GM23338 (cell line): Measurements from ENCODE around the gene PLET1.

Experiments
- CREB1 ChIP-seq: fragments of 250-450 bp; sonication (Bioruptor Pico); IDR thresholded peaks from 2 replicates; pipeline ENCODE4 v1.5.0; 2020; ENCODE audit warnings: low read depth, mild to moderate bottlenecking, moderate library complexity
- EZH2phosphoT487 ChIP-seq: fragments of 200-600 bp; sonication (generic); IDR thresholded peaks from one replicate; pipeline ENCODE4 v1.8.1; 2018; ENCODE audit warnings: antibody characterized with exemption; ENCODE audit not compliant: unreplicated experiment
- POLR2AphosphoS5 ChIP-seq: IDR thresholded peaks from 2 replicates; pipeline ENCODE4 v1.6.1; 2016; ENCODE audit warnings: antibody characterized with exemption, low read depth
- TF ChIP-seq, protein P1 (sequence below), 2 experiments: fragments of 200-600 bp in 1 of 2; sonication (generic) in 1 of 2; conservative IDR thresholded peaks; 2 replicates each; pipeline versions ENCODE4 v1.5.1 to v1.6.1; 2016 to 2017; ENCODE audit warnings: antibody characterized with exemption in 2 of 2, low read depth in 2 of 2, mild to moderate bottlenecking in 2 of 2, moderate library complexity in 1 of 2
- TF ChIP-seq, protein P2 (sequence below): fragments of 250-450 bp; sonication (Bioruptor Pico); IDR thresholded peaks from 2 replicates; pipeline ENCODE4 v1.5.0; 2020; ENCODE audit warnings: mild to moderate bottlenecking, moderate library complexity

DNA sequence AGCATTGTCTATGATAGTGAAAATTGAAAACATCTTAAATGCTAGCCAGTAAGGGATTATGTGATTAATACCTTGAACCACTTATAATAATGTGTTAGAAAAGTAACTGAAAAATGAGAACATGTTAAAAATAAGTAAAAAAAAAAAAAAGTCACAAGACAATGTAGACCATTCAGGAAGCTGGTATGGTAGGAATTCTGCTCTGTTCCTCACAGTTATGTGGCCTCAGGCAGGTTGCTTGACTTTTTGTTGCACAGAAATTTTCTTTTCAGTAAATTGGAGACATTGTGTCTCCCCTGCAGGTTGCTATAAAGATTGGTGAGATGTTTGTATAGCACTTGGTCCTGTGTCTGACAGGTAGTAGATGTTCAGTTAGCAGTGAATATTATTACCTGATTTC lies 17.3 kb upstream of the PLET1 start:
- no peak for TF ChIP-seq CREB1
- TF ChIP-seq, protein P1, sequence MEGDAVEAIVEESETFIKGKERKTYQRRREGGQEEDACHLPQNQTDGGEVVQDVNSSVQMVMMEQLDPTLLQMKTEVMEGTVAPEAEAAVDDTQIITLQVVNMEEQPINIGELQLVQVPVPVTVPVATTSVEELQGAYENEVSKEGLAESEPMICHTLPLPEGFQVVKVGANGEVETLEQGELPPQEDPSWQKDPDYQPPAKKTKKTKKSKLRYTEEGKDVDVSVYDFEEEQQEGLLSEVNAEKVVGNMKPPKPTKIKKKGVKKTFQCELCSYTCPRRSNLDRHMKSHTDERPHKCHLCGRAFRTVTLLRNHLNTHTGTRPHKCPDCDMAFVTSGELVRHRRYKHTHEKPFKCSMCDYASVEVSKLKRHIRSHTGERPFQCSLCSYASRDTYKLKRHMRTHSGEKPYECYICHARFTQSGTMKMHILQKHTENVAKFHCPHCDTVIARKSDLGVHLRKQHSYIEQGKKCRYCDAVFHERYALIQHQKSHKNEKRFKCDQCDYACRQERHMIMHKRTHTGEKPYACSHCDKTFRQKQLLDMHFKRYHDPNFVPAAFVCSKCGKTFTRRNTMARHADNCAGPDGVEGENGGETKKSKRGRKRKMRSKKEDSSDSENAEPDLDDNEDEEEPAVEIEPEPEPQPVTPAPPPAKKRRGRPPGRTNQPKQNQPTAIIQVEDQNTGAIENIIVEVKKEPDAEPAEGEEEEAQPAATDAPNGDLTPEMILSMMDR (conservative IDR thresholded peaks at IDR 0.05; ENCODE audit: low read depth in 2 of 2), result no peak
- TF ChIP-seq EZH2phosphoT487, result no peak
- no peak for TF ChIP-seq POLR2AphosphoS5
- TF ChIP-seq, protein P2, sequence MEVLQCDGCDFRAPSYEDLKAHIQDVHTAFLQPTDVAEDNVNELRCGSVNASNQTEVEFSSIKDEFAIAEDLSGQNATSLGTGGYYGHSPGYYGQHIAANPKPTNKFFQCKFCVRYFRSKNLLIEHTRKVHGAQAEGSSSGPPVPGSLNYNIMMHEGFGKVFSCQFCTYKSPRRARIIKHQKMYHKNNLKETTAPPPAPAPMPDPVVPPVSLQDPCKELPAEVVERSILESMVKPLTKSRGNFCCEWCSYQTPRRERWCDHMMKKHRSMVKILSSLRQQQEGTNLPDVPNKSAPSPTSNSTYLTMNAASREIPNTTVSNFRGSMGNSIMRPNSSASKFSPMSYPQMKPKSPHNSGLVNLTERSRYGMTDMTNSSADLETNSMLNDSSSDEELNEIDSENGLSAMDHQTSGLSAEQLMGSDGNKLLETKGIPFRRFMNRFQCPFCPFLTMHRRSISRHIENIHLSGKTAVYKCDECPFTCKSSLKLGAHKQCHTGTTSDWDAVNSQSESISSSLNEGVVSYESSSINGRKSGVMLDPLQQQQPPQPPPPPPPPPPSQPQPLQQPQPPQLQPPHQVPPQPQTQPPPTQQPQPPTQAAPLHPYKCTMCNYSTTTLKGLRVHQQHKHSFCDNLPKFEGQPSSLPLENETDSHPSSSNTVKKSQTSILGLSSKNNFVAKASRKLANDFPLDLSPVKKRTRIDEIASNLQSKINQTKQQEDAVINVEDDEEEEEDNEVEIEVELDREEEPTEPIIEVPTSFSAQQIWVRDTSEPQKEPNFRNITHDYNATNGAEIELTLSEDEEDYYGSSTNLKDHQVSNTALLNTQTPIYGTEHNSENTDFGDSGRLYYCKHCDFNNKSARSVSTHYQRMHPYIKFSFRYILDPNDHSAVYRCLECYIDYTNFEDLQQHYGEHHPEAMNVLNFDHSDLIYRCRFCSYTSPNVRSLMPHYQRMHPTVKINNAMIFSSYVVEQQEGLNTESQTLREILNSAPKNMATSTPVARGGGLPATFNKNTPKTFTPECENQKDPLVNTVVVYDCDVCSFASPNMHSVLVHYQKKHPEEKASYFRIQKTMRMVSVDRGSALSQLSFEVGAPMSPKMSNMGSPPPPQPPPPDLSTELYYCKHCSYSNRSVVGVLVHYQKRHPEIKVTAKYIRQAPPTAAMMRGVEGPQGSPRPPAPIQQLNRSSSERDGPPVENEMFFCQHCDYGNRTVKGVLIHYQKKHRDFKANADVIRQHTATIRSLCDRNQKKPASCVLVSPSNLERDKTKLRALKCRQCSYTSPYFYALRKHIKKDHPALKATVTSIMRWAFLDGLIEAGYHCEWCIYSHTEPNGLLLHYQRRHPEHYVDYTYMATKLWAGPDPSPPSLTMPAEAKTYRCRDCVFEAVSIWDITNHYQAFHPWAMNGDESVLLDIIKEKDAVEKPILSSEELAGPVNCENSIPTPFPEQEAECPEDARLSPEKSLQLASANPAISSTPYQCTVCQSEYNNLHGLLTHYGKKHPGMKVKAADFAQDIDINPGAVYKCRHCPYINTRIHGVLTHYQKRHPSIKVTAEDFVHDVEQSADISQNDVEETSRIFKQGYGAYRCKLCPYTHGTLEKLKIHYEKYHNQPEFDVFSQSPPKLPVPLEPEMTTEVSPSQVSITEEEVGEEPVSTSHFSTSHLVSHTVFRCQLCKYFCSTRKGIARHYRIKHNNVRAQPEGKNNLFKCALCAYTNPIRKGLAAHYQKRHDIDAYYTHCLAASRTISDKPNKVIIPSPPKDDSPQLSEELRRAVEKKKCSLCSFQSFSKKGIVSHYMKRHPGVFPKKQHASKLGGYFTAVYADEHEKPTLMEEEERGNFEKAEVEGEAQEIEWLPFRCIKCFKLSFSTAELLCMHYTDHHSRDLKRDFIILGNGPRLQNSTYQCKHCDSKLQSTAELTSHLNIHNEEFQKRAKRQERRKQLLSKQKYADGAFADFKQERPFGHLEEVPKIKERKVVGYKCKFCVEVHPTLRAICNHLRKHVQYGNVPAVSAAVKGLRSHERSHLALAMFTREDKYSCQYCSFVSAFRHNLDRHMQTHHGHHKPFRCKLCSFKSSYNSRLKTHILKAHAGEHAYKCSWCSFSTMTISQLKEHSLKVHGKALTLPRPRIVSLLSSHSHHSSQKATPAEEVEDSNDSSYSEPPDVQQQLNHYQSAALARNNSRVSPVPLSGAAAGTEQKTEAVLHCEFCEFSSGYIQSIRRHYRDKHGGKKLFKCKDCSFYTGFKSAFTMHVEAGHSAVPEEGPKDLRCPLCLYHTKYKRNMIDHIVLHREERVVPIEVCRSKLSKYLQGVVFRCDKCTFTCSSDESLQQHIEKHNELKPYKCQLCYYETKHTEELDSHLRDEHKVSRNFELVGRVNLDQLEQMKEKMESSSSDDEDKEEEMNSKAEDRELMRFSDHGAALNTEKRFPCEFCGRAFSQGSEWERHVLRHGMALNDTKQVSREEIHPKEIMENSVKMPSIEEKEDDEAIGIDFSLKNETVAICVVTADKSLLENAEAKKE (CRISPR knock-in tag), result no peak
